Retinal pigment epithelial cell (primary cell): ENCODE data around the gene HSD11B2.

Experiments used
- DNase-seq: peaks from one replicate; pipeline ENCODE4 v3.0.0-alpha.2; 2010; ENCODE audit warnings: low read depth
- H3K4me3 ChIP-seq: 2 replicates; pipeline ENCODE4 v1.5.1; 2011; ENCODE audit warnings: mild to moderate bottlenecking, low read length, control low read depth, moderate library complexity
- CTCF ChIP-seq: conservative IDR thresholded peaks from 2 replicates; pipeline ENCODE4 v1.5.1; 2011; ENCODE audit warnings: low read depth, low read length, control low read depth, inconsistent platforms

Gene HSD11B2

DNA sequence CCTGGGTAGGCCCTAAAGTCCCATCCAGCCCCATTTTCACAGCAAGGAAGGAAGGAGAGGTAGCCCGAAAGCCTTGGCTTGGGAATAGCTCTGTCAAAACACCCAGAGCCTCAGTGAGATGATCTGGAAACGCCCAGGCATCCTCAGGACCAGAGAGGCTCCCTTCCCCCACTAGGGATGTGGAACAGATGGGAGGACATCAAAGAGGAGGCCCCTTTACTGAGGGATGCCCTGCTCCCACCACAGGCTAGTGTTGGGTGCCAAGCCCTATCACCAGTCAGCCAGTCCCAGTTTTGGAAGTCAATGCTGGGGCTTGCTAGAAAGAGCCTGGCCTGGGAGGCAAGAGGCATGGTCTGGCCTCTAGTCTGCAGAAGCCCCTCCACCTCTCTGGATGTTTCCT is 42.3 kb upstream of the HSD11B2 start:
- no peak overlapping the region for H3K4me3 ChIP-seq
- no peak for DNase-seq
- no peak for TF ChIP-seq CTCF

DNA sequence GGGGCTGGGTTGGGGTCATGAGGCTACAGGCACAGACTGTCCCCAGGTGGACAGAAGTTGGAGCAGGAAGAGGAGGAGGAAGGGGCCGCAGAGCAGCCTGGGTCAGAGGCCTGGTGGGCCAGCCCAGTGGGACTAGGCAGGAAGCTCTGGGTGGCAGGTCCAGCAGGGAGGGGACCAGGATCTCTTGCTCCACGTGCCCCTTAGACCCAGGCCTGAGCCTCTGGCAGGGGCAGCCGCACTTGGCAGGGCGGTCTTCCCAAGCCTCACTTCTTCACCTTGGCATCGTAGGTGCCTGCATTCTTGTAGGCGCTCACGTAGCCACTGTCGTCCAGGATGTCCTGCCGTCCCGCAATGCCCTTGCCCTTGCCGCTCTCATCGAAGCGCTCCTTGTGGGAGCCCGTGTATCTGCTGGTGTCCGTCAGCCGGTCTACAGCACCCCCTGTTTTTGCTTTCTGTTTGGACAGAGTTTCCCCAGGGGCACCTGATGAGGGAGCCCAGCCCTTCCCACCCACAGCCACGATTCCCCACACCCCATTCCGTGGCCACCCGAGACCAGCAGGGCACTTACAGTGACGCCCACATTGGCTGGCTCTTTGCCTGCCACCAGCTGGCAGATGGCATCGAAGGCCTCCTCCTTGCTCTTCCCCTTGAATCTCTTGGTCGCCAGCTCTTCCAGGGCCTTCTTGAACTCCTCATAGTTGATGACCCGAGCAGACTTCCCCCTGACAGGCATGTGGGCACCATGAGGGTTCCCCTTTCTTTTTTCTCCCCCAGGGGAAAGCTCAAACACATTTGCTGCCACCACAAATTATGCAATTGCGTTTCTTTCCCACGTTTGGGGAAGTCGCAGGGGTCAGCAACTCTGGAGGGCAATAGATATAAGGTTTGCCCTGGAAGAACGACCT is 40.8 kb upstream of the HSD11B2 start:
- TF ChIP-seq CTCF, result no peak
- no peak for DNase-seq
- no peak overlapping the region for H3K4me3 ChIP-seq

GRCh38 chr16:67390816-67391423 is 40.0 kb upstream of the HSD11B2 start:
- DNase-seq, result no peak

GRCh38 chr16:67391424-67392300 is 39.3 kb upstream of the HSD11B2 start:
- no peak overlapping the region for H3K4me3 ChIP-seq
- no peak for TF ChIP-seq CTCF
- no peak for DNase-seq

More at GRCh38 chr16:67390816-67391423, 40.0 kb upstream of the HSD11B2 start:
- no peak overlapping the region for H3K4me3 ChIP-seq
- no peak for TF ChIP-seq CTCF

DNA sequence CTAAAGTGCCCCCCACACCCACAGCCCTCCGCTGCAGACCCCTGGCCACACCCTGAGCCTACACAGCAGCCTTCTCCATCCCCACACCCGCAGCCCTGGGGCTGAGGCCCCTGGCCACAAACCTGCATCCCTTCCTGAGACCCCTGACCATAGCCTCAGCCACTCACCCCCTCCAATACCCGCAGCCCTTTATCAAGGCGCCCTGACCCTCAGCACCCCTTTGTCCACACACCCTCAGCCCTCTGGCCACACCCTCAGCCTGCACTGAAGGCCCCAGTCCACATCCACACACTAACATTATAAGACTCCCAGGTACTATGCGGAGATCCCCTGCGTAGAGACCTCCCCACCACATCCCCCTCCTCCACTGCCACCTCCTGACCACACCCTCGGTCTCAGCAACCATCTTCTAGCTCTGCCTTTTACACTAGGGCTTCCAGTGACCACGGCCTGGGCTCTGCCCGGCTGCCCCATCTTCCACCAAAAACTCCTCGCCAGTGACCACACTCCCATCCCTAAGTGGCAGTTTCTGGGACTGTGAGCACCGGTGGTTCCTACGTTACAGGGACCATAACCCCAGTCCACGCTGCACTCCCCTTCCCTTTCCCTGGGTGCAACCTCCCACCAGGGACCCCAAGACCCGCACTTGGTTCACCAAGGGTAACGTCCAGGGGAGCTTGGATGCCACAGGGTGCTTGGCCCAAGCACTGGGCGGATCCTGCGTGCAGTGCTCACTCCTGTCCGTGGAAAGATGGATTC is 38.4 kb upstream of the HSD11B2 start:
- DNase-seq, result no peak
- H3K4me3 ChIP-seq, result peak overlapping the region; percentile 39
- TF ChIP-seq CTCF, result no peak

DNA sequence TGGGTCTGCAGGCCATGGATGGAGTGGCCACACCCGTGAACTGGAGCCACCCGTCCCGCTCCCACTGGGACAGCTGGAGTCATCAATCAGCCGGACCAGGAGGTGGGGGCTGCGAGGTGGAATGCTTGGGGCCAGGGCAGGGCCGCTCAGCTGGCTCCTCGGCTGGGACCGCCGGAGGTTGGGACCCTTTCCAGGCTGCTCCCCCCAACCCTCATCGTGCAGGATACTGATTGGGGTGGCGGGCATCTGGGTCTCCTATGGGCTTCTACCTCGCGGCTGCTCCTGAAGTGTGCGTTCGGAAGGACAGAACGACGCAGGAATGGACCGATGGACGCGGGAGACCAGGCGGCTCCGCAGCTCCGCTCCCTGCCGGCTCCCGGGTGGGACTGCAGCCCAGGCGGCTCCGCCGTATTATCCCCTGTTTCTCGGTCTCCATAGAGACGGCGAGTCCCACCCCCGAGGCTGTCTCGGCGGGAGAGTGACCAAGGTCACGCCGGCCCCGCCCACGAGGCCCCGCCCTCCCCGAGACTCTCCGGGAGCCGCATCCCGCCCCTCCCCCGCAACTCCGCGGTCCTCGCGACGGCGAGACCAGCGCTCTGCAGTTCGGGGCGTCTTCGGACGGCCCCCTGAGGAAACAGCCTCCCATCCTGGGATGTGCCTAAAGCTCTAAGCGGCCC is 37.7 kb upstream of the HSD11B2 start, which contains the start of gene TPPP3:
Gene TPPP3 (minus strand): TSS at position 388 of the 677 bp plus-strand sequence. CDS start 2,387 bp downstream, outside the sequence.
- H3K4me3 ChIP-seq, result peak within 1 kb of the TSS; percentile 39
- DNase-seq, result peak; percentile 43
- TF ChIP-seq CTCF, result peak; percentile 70
